Fibroblast of lung (primary cell): ENCODE results near the gene IL17REL. TPM values are rescaled to one million over a fixed set of nuclear protein-coding genes. Genes with fewer than 3 reads are reported as not detected.

Experiments used
- DNase-seq, 2 donors: peaks; one replicate each; pipeline versions ENCODE4 v3.0.0 to v3.0.0-alpha.2; 2010; ENCODE audit warnings: low read depth in 2 of 2
- H2AFZ ChIP-seq: 2 replicates; pipeline ENCODE4 v1.5.1; 2012; ENCODE audit warnings: low read length, control low read depth, inconsistent platforms
- H3K27ac ChIP-seq: 2 replicates; pipeline ENCODE4 v1.5.1; 2011; ENCODE audit warnings: low read length, control low read depth; ENCODE audit not compliant: insufficient read depth
- H3K27me3 ChIP-seq: 2 replicates; pipeline ENCODE4 v1.5.1; 2011; ENCODE audit warnings: mild to moderate bottlenecking, low read length; ENCODE audit not compliant: control insufficient read depth, insufficient read depth
- H3K36me3 ChIP-seq: 2 replicates; pipeline ENCODE4 v1.5.1; 2011; ENCODE audit warnings: low read length; ENCODE audit not compliant: control insufficient read depth, insufficient read depth
- H3K4me1 ChIP-seq: 2 replicates; pipeline ENCODE4 v1.5.1; 2011; ENCODE audit warnings: low read length; ENCODE audit not compliant: control insufficient read depth, insufficient read depth; ENCODE audit errors: extremely low read depth
- H3K4me2 ChIP-seq: 2 replicates; pipeline ENCODE4 v1.5.1; 2011; ENCODE audit warnings: low read length, control low read depth; ENCODE audit not compliant: insufficient read depth; ENCODE audit errors: extremely low read depth
- H3K4me3 ChIP-seq, 4 experiments: fragments of 200-600 bp in 1 of 4; sonication (generic) in 1 of 4; replicated peaks in 1 of 4; 2 replicates each; pipeline ENCODE4 v1.5.1; 2011 to 2016; ENCODE audit warnings: low read length in 4 of 4, low read depth in 3 of 4, mild to moderate bottlenecking in 3 of 4, control low read depth in 2 of 4, inconsistent platforms in 1 of 4, mixed read lengths in 1 of 4; ENCODE audit not compliant: insufficient read depth in 1 of 4; ENCODE audit errors: control extremely low read depth in 1 of 4
- H3K79me2 ChIP-seq: 2 replicates; pipeline ENCODE4 v1.5.1; 2012; ENCODE audit warnings: mild to moderate bottlenecking, low read length, inconsistent platforms; ENCODE audit not compliant: control insufficient read depth, insufficient read depth
- H3K9ac ChIP-seq: 2 replicates; pipeline ENCODE4 v1.5.1; 2011; ENCODE audit warnings: mild to moderate bottlenecking, low read length, control low read depth; ENCODE audit not compliant: insufficient read depth
- H3K9me3 ChIP-seq: 2 replicates; pipeline ENCODE4 v1.5.1; 2012; ENCODE audit warnings: low read depth, low read length; ENCODE audit not compliant: control insufficient read depth, insufficient read depth
- H4K20me1 ChIP-seq: 2 replicates; pipeline ENCODE4 v1.5.1; 2011; ENCODE audit warnings: low read length; ENCODE audit not compliant: control insufficient read depth, insufficient read depth; ENCODE audit errors: extremely low read depth
- CTCF ChIP-seq, 2 donors: IDR thresholded peaks in 1 of 2; conservative IDR thresholded peaks in 1 of 2; 1 replicate in 1 of 2; 2 replicates in 1 of 2; pipeline ENCODE4 v1.5.1; 2011 to 2012; ENCODE audit warnings: low read length in 2 of 2, control low read depth in 1 of 2, inconsistent platforms in 1 of 2, low read depth in 1 of 2, mild to moderate bottlenecking in 1 of 2
- EZH2 ChIP-seq: IDR thresholded peaks from 2 replicates; pipeline ENCODE4 v1.5.1; 2012; ENCODE audit warnings: low read length, control low read depth, mild to moderate bottlenecking; ENCODE audit errors: missing control alignments
- polyA plus RNA-seq, 2 donors: library from polyadenylated mRNA; depleted of rRNA in 1 of 2; stranded (reverse) in 1 of 2; unstranded in 1 of 2; fragments of >200 nt; gene quantifications; 2 replicates each; pipeline ENCODE4 v1.2.1, GENCODE V29; 2011 to 2012; ENCODE audit warnings: missing spikeins in 1 of 2
- total RNA-seq: library from RNA; depleted of rRNA; stranded (reverse); fragments of >200 nt; gene quantifications from 2 replicates; pipeline ENCODE4 v1.2.1, GENCODE V29; 2014

Gene IL17REL
- total and polyA plus RNA-seq, 2 donors (not counting 1 experiment from before 2014, with no cell fraction given): under 0.01 TPM; not detected in 1

- no peaks in the 10 kb centered on the region for H3K27me3 ChIP-seq
- no peak overlapping the region for H2AFZ ChIP-seq
- no peak overlapping the region for H3K9ac ChIP-seq
- TF ChIP-seq EZH2 (no peak), CTCF (conservative IDR thresholded peaks at IDR 0.05 in 1 of 2, IDR thresholded peaks at IDR 0.05 in 1 of 2; ENCODE audit: low read depth in 1 of 2, low read length in 2 of 2) (no peak)
- H3K79me2 ChIP-seq: no peaks in the 10 kb centered on the region
- H3K4me1 ChIP-seq: peaks cover 2% of the 10 kb centered on the region
- H3K4me2 ChIP-seq: no peak overlapping the region
- DNase-seq: no peak
- H3K9me3 ChIP-seq: no peaks in the 10 kb centered on the region
- H3K27ac ChIP-seq: no peak overlapping the region
- no peaks in the 10 kb centered on the region for H3K36me3 ChIP-seq
- H3K4me3 ChIP-seq: no peak overlapping the region
- no peaks in the 10 kb centered on the region for H4K20me1 ChIP-seq
Observed at GRCh38 chr22:49977578-49977977, 35.0 kb downstream of the IL17REL start.

DNA sequence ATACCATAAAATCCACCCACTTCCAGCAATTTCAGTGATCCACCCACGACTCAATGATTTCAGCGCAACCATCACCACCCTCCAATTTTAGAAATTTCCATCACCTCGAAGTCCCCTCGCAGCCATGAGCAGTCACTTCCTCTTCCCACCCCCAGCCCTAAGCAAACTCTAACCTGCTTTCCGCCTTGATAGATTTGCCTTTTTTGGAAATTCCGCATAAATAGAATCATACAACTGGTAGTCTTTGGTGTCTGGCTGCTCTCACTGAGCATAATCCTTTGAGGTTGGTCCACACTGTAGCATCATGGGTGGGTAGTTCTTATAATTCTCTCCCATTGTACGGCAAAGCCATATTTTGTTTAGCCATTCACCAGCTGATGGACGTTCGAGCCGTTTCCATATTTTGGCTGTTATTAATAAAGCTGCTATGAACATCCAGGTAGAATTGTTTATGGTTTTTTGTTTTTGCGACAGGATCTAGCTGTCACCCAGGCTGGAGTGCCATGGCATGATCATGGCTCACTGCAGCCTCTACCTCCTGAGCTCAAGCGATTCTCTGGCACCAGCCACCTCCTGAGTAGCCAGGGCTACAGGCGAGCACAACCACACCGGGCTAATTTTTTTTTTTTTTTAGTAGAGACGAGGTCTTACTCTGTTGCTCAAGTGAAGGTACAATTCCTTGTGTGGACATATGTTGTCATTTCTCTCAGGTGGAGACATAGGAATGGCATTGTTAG, 36.0 kb downstream of the IL17REL start:
- peaks cover 2% of the 10 kb centered on the region for H3K4me1 ChIP-seq
- H3K9me3 ChIP-seq: no peaks in the 10 kb centered on the region
- H3K27ac ChIP-seq: no peak overlapping the region
- no peaks in the 10 kb centered on the region for H3K79me2 ChIP-seq
- TF ChIP-seq CTCF (conservative IDR thresholded peaks at IDR 0.05 in 1 of 2, IDR thresholded peaks at IDR 0.05 in 1 of 2; ENCODE audit: low read depth in 1 of 2, low read length in 2 of 2) (no peak), EZH2 (no peak)
- no peak overlapping the region for H3K9ac ChIP-seq
- H3K36me3 ChIP-seq: no peaks in the 10 kb centered on the region
- no peaks in the 10 kb centered on the region for H4K20me1 ChIP-seq
- no peak overlapping the region for H3K4me2 ChIP-seq
- H2AFZ ChIP-seq: no peak overlapping the region
- H3K27me3 ChIP-seq: no peaks in the 10 kb centered on the region
- H3K4me3 ChIP-seq: no peak overlapping the region
- no peak for DNase-seq

- DNase-seq: peak in 1 of 2 donors; percentile 24
- Histone ChIP-seq H3K9me3 (no peaks in the 10 kb centered on the region), H2AFZ (no peak overlapping the region), H4K20me1 (no peaks in the 10 kb centered on the region), H3K27me3 (no peaks in the 10 kb centered on the region), H3K27ac (no peak overlapping the region), H3K36me3 (no peaks in the 10 kb centered on the region), H3K79me2 (no peaks in the 10 kb centered on the region), H3K4me2 (no peak overlapping the region), H3K4me3 (no peak overlapping the region), H3K9ac (no peak overlapping the region), H3K4me1 (peaks cover 2% of the 10 kb centered on the region)
- TF ChIP-seq EZH2 (no peak), CTCF (conservative IDR thresholded peaks at IDR 0.05 in 1 of 2, IDR thresholded peaks at IDR 0.05 in 1 of 2; ENCODE audit: low read depth in 1 of 2, low read length in 2 of 2) (no peak)
Observed at GRCh38 chr22:49975543-49976389, 36.8 kb downstream of the IL17REL start.
